ENCODE data around the gene SLC37A1.
A peak's percentile ranks its signal among the peaks of the same experiment; 100 is the strongest.

Gene SLC37A1

GRCh38 chr21:42523941-42524340 is 10.3 kb downstream of the SLC37A1 start:
- H3K27ac Mint-ChIP-seq = peak overlapping the region; percentile 65 to 74 (median 73)

DNA sequence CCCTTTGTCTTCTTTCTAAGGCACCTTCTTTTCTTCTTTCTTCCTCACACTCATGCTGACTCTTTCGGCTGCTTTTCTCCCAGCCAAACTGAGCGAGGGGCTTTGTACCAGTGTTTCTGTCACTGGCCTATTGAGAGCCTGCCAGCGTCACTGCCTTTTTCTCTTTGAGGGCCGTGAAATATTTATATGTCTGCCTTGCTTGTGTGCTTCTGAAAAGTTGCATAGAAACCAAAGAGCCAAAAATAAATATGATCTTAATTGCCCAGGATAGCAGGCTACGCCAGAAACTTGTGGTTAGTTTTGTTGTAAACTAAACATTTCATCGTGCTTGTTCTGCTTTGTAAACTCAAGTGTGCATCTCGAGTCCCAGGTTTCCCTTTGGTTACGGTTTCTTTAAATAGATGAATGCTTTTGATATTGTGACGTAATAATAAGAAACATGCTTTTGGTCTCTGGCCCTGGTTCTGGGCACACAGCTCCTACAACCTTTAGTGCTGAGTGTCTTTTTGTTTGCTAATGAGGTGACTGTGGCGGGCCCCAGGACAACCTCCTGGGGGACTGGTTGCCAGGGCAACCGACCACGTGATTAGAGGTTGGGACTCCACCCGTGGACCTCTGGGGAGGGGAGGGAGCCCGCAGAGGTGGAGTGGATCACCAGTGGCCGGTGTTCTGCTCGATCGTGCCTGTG is 10.8 kb downstream of the SLC37A1 start:
- Mint-ChIP-seq H3K36me3 (ENCODE audit: low read depth) (no peaks in the 10 kb centered on the region), H3K27ac (peak overlapping the region; percentile 65 to 74 (median 73)), H3K27me3 (ENCODE audit: low read depth) (peaks cover 52% of the 10 kb centered on the region), H3K4me3 (peak overlapping the region; percentile 43 to 70 (median 53)), H3K9me3 (no peaks in the 10 kb centered on the region), H3K4me1 (peaks cover 30% of the 10 kb centered on the region)
- TF ChIP-seq CTCF (IDR thresholded peaks at IDR 0.05; ENCODE audit: unreplicated experiment in 3 of 3) = no peak

More at GRCh38 chr21:42523941-42524340, 10.3 kb downstream of the SLC37A1 start:
- Mint-ChIP-seq H3K4me1 (peaks cover 30% of the 10 kb centered on the region), H3K27me3 (ENCODE audit: low read depth) (peaks cover 56% of the 10 kb centered on the region), H3K9me3 (no peaks in the 10 kb centered on the region), H3K36me3 (ENCODE audit: low read depth) (no peaks in the 10 kb centered on the region), H3K4me3 (no peak overlapping the region)
- no peak for TF ChIP-seq CTCF (IDR thresholded peaks at IDR 0.05; ENCODE audit: unreplicated experiment in 3 of 3)

DNA sequence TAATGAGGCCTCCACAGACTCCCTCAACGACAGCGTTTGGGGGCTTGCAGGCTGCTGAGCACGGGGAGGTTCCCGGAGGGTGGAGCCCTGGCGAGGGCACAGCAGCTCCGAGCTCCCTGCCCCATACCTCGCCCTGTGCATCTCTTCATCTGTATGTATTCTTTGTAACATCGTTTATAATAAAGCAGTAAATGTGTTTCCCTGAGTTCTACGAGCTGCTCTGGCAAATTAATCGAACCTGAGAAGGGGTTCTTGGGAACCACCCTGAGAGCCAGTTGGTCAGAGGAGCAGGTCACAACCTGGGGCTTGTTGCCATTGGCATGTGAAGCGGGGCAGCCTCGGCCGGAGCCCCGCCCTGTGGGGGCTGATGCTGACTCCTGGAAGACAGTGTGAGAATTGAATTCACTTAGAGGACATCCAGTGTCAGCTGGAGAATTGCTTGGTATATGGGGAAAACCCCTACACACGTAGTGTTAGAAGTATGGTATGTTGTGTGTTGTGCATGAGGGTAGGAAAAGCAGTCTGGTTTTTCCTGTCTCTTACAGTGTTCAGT is 11.5 kb downstream of the SLC37A1 start:
- no peaks in the 10 kb centered on the region for H3K9me3 Mint-ChIP-seq
- H3K27ac Mint-ChIP-seq = peak overlapping the region; percentile 65 to 74 (median 73)
- H3K4me3 Mint-ChIP-seq = peak overlapping the region; percentile 43 to 70 (median 53)
- peaks cover 30% of the 10 kb centered on the region for H3K4me1 Mint-ChIP-seq
- H3K27me3 Mint-ChIP-seq (ENCODE audit: low read depth) = peaks cover 48% of the 10 kb centered on the region
- no peaks in the 10 kb centered on the region for H3K36me3 Mint-ChIP-seq (ENCODE audit: low read depth)
- TF ChIP-seq CTCF (IDR thresholded peaks at IDR 0.05; ENCODE audit: unreplicated experiment in 3 of 3) = no peak

- Mint-ChIP-seq H3K4me3 (peak overlapping the region in 1 of 3 experiments; percentile 20), H3K4me1 (peaks cover 30% of the 10 kb centered on the region), H3K36me3 (ENCODE audit: low read depth) (peaks cover 4% of the 10 kb centered on the region), H3K27ac (peak overlapping the region; percentile 65 to 95 (median 73)), H3K9me3 (no peaks in the 10 kb centered on the region), H3K27me3 (ENCODE audit: low read depth) (peaks cover 44% of the 10 kb centered on the region)
- TF ChIP-seq CTCF (IDR thresholded peaks at IDR 0.05; ENCODE audit: unreplicated experiment in 3 of 3) = no peak
Measured at GRCh38 chr21:42525676-42526378, 12.2 kb downstream of the SLC37A1 start.

DNA sequence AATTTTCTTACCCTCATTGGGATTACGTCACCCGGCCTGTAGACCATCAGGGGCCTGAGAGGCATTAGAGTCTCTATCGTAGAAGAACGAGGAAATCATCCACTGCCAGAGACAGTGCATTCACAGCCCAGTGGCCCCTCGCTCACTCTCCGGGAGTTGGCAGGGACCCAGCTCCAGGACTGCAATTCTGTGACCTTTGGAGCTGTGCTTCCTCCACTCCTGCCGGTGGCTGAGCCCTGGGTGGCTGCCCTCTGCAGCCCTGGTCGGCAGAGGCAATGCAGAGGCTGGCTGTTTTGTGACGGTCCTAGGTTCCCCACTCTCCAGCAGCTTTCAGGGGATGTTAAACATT is 12.7 kb downstream of the SLC37A1 start:
- Mint-ChIP-seq H3K27ac (peak overlapping the region; percentile 65 to 95 (median 73)), H3K27me3 (ENCODE audit: low read depth) (peaks cover 45% of the 10 kb centered on the region), H3K4me1 (peaks cover 30% of the 10 kb centered on the region), H3K9me3 (no peaks in the 10 kb centered on the region), H3K36me3 (ENCODE audit: low read depth) (peaks cover 4% of the 10 kb centered on the region), H3K4me3 (peak overlapping the region in 1 of 3 experiments; percentile 20)
- TF ChIP-seq CTCF (IDR thresholded peaks at IDR 0.05; ENCODE audit: unreplicated experiment in 3 of 3) = no peak
